Stomach (tissue), 4 donors: Measurements from ENCODE around the gene FGF14.

Experiments used
- POLR2A ChIP-seq, 4 donors: fragments of 450-650 bp; IDR thresholded peaks; one replicate each; pipeline ENCODE4 v1.6.1; 2016; ENCODE audit warnings: antibody characterized with exemption in 4 of 4, control low read depth in 2 of 4, mild to moderate bottlenecking in 1 of 4, moderate library complexity in 1 of 4
- TF ChIP-seq, protein P1 (sequence below), 7 experiments: fragments of 450-650 bp in 4 of 7; fragments of 200-600 bp in 3 of 7; sonication (generic) in 3 of 7; IDR thresholded peaks; one replicate each; pipeline ENCODE4 v1.5.1; 2016 to 2019; ENCODE audit warnings: antibody characterized with exemption in 7 of 7, control low read depth in 2 of 7, mild to moderate bottlenecking in 1 of 7

DNA sequence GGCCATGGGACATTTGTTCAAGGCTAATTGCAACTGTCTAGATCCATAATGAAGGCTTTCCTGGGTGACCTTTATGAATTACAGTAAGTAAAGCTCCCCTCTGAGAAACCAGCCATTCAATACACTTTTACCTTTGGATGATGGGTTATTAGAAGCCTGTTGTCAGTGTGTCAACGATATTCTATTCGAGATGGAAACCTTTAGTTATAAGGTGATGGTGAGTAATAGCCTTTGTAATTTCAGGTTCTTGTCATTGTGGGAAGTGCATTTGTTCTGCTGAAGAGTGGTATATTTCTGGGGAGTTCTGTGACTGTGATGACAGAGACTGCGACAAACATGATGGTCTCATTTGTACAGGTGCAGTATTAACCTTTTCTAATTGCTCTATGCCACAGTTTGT lies 687.7 kb downstream of the FGF14 start:
- TF ChIP-seq POLR2A (IDR thresholded peaks at IDR 0.05): no peak
- TF ChIP-seq, protein P1, sequence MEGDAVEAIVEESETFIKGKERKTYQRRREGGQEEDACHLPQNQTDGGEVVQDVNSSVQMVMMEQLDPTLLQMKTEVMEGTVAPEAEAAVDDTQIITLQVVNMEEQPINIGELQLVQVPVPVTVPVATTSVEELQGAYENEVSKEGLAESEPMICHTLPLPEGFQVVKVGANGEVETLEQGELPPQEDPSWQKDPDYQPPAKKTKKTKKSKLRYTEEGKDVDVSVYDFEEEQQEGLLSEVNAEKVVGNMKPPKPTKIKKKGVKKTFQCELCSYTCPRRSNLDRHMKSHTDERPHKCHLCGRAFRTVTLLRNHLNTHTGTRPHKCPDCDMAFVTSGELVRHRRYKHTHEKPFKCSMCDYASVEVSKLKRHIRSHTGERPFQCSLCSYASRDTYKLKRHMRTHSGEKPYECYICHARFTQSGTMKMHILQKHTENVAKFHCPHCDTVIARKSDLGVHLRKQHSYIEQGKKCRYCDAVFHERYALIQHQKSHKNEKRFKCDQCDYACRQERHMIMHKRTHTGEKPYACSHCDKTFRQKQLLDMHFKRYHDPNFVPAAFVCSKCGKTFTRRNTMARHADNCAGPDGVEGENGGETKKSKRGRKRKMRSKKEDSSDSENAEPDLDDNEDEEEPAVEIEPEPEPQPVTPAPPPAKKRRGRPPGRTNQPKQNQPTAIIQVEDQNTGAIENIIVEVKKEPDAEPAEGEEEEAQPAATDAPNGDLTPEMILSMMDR (IDR thresholded peaks at IDR 0.05): no peak
